NCI-H1694 (cell line): ENCODE results near the gene IGFL1.
"Not testable (repeated sequence)": the region's sequence is repeated elsewhere in the genome, so short reads cannot be mapped to it uniquely, and the experiment has no call there.

Source experiments
- DNase-seq: peaks from one replicate; lab custom pipeline; 2025; lab: John Stamatoyannopoulos, UW

IGFL1 gene

DNA sequence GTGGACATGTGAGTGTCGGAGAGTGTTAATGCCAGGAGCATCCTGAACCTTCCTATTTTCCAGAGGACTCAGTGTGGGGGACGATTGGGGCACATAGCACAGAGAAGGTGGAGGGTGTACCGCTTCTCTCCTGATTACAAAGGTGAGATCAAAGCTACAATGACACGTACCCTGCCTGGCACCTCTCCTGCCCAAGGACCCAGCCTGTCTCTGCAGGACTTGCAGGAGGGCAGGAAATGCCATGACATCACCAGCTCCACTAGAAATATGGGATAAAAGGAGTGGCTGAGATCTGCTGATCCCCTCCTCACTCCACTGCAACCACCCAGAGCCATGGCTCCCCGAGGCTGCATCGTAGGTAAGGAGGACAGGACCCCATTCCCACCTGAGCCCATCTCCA is at the start of gene IGFL1:
TSS of gene IGFL1 (plus strand) at position 301 of the 400 bp plus-strand sequence. CDS start at position 334, 33 bp downstream.
- DNase-seq = no peak

DNA sequence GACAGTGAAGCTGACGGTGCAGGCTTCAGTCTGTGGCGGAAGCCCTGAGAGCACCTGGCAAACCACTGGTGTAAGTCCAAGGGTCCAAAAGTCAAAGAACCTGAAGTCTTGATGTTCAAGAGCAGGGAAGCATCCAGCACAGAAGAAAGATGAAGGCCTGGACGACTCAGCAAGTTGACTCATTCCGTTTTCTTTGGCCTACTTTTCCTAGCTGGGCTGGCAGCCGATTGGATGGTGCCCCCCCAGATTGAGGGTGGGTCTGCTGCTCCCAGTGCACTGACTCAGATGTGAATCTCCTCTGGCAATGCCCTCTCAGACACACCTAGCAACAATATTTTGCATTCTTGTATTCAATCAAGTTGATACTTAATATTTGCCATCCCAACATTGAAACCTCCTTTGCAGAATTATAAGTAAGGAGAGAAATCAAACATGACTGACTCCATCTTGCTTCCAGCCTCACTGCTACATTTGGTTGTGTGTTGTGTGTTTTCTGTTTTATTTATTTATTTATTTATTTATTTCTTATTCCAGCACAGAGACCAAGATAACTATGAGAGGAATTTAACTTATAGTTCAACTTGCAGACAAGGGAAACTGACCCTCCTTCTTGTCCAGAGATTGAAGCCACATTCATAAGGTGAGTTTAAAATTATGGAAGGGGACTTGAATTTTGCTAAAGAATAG is 48.7 kb upstream of the IGFL1 start:
- DNase-seq = no peak

DNA sequence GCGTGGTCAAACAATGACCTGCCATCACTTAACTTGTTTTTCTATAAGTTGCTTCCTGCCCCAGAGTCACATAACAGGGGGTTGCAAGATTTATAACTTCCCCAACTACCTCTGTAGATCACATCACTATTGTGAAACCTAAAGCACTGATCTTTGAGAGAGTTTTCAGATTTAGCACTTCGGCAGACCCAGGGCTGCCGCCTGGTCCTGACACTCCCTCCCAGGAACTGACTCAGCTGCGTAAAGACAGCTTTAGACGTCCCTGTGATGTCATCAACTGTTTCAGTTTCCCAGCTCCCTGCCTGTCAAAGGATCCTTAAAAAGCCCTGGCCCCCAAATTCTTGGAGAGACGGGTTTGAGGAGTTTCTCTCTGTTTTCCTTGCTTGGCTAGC is 48.2 kb upstream of the IGFL1 start:
- DNase-seq = no peak

DNA sequence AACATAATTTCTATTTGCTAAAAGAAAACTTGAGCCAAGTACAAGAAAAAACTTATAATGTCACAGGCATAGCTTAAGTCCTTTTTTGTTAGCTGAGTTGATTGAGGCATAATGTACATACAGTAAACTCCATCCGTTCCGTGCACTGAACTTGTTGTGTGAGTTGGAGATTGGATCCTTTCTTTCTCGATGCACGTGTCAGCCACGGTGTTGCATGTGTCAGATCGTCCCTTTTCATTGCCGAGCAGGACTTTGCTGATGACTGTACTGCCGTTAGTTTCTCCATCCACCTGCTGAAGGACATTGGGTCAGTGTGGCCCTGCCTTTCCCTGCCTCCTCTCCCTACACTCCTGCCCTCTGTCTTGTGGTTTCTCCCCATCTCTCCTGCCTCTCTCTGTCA is 47.1 kb upstream of the IGFL1 start:
- DNase-seq = no peak

DNA sequence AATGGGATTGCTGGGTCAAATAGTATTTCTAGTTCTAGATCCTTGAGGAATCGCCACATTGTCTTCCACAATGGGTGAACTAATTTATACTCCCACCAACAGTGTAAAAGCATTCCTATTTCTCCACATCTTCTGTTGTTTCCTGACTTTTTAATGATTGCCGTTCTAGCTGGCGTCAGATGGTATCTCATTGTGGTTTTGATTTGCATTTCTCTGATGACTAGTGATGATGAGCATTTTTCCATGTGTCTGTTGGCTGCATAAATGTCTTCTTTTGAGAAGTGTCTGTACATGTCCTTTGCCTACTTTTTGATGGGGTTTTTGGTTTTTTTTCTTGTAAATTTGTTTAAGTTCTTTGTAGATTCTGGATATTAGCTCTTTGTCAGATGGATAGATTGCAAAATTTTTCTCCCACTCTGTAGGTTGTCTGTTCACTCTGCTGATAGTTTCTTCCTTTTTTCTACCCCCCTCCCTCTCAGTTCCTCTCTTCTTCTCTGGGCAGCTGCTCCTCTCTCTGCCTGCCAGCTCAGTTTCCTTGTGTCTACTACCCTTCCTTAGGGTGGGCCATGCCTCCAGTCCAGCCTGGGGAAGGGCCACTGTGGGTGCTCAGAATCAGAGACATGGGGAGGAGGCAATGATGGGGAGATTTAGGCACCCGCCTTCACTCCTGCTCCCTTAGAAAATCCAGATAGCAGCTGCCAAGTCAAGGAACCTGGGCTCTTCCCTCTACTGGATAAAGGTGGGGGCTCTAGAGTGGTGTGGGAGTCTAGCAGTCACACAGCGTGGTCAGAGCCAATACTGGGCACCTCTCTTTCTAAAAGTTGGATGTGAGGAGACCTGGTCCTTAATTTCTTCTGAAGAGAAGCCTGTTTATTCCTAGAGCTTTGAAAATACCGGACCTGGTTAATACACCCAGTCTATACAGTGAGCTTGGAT is 44.5 kb upstream of the IGFL1 start:
- not testable (repeated sequence) for DNase-seq

DNA sequence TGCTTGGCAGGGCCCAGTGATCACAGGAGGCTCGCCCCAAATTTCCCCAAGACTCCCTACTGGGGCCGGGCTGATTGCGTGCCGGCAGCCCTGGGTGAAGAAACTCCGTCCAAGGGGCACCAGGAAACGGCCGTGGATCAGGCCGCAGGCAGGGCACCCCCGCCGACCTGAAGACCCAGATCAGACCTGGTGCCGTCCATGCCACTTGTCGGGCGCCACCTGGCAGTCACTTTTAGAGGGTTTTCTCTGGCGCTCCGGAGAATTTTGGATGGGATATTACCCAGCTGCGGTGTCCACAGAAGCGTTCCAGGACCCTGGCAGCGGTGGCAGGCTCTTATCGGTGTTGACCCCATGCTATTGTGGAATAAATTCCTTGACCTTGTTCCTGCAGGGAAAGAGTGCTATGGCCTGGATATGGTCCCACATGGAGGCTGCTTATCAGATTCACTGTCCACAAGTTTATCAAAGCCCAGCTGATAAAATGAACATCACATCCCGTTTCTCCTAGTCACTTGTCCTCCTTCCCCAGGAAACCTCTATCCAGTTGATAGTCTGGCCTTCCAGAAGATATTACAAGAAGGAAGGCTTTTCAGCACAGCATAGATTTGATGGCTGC is 43.3 kb upstream of the IGFL1 start:
- no peak for DNase-seq

DNA sequence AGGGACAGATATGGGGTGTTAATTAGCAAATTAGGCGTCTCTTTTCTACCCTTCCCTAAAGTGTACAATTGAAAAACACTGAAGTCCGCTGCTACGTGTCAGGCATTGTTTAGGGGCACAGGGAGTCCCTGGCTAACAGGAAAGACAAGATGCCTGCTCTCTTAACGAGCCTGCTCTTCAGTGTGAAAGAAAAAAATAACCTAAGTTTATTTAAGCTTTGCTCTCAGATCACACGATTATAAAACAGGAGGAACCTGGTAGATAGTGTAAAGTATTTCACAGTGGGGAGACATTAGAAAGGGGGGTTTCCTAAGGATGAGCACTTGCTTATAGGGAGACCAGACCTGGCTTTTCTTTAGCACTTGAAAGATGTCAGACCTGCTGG is 42.8 kb upstream of the IGFL1 start:
- no peak for DNase-seq

DNA sequence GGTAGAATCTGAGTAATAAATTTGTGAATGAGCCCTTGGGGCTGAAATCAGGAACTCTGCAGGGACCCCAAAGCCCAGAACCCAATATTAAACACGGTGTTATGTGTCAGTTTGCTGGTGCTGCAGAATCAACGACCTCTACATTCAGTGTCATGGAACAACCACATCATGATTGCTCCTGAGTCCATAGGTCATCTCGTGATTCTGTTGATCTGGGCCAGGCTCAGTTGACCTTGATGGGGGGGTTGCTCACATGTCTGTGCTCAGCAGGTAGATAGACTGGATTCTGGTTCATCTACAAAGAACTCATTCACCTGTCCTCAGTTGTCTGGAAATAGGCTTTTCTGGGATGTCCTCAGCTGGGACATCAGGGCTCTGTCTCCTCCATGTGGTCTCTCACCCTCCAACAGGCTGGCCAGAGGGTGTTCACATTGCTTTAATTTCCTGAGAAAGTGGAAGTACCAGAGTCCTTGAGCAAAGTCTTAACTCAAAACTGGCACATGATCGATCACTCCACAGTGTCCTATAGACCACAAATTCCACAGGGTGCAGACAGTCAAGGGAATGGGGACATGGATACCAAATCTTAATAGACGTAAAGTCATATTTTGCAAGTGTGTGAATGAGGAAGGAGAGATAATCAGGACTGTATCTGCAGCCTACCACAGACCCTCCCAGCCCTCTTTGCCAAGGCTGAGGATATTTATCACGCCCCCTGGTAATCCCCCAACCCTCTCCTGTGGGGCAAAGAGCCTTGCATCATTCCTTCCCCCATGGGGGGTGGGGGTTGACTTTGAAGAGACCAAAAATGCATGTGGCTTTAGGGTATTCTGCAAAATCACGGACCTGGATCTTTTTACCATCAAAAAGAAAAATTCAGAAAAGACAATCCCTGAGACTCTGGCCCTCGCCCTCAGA is 39.3 kb upstream of the IGFL1 start:
- no peak for DNase-seq

DNA sequence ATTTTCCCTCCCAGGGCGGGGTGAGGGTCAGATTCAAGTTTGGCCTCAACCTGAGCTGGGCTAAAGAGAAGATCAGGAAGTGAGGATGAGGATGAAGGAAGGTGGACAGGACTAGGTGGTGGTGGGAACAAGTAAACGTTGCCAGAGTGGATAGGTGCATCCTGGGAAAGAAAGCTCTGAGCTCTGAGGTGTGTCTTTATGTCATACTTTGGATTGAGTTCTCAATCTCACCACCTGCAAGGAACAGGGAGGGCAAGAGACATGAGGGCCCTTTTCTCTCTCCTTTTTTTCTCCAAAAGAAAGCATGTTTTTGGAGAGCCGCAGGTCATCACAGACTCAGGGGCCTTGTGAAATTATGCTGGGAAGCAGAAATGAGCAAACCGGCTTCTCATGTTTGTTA is 38.2 kb upstream of the IGFL1 start:
- DNase-seq = no peak

DNA sequence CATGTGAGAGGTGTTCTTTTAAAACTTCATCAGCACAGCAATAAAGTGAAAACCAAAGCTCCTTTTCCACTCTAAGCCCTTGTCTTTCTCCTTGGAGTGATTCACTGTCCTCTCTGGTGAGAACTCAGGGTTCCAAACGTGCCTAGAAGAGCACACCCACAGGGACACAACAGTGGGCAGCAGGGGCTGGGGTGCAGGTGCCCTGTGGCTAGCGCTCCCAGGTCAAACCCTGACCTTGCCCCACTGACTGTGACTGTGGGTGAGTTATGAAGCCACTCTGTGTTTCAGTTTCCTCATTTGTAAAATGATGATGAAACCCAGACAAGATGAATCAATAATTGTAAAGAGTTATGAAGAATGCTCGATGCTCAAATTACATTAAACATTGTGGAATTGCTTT is 37.6 kb upstream of the IGFL1 start:
- no peak for DNase-seq

DNA sequence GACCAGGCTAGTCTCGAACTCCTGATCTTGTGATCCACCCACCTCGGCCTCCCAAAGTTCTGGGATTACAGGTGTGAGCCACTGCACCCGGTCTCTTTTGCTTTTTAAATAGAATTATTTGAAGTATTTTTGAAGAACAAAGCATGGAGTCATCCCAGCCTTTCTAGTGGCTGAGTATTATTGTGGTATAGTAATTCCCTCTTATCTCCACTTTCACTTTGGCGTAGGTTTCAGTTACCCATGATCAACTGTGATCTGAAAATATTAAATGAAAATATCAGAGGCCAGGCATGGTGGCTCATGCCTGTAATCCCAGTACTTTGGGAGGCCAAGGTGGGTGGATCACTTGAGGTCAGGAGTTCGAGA is 36.9 kb upstream of the IGFL1 start:
- not testable (repeated sequence) for DNase-seq

DNA sequence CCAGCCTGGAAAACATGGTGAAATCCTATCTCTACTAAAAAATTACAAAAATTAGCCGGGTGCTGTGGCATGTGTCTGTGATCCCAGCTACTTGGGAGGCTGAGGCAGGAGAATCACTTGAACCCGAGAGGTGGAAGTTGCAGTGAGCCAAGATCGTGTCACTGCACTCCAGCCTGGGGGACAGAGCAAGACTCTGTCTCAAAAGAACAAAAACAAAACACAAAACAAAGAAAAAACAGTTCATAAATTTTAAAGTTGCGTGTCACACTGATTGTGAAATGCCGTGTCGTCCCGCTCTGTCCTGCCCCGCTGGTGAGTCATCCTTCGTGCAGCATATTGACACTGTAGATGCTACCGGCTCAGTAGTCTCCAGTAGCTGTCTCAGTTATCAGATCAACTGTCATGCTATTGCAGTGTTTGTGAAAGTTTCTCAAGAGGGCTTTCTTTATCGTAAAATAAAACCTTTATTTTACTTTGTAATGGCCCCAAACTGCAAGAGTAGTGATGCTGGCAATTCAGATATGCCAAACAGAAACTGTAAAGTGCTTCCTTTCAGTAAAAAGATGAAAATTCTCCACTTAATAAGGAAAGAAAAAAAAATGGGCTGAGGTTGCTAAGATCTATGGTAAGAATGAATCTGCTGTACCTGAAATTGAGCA is 36.4 kb upstream of the IGFL1 start:
- DNase-seq = no peak

DNA sequence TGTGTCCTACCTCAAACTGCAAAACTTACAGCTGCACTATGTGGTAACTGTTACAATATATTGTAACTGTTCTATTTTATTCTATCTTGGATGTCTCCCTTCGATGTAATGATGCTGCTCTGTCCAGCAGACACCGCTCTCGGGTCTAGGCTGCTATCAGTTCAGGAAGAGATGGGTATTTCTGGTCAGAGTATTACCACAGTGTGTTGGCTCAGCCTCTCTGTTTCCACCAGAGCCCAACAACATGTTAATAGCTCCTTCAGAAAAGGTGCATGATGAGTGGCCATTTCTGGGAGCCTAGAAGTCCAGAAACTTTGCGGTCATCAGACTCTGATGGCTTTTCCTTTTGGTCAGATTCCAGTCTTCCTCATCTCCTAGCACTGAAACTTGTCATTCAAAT is 35.9 kb upstream of the IGFL1 start:
- no peak for DNase-seq

DNA sequence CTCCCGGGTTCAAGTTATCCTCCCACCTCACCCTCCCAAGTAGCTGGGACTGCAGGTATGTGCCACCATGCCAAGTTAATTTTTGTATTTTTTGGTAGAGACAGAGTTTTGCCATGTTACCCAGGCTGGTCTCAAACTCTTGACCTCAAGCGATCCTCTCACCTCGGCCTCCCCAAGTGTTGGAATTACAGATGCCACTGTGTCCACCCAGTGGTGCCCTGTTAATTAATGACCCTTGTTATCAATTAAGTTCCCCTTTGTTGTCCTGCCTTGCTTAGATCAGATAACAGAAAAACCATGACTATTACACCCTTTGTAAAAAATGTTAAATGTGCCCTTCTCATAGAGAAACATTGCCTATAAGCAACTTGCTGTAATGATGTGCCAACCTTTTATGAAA is 34.4 kb upstream of the IGFL1 start:
- no peak for DNase-seq

DNA sequence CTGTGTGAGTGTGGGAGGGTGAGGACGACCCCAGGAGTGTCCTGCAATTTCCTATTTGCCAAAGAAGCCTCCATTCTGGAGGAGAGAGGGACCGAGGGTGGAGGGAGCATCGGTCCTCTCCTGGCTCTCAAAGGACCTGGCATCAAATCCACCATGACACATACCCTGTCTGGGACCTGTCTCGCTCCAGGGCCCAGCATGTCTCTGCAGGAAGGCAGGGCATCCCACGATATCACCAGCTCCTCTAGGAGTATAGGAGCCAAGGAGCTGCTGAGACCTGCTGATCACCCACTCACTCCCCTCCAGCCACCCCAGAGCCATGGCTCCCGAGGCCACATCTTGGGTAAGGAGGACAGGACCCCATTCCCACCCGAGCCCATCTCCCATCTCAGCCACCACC is 33.6 kb upstream of the IGFL1 start:
- not testable (repeated sequence) for DNase-seq

DNA sequence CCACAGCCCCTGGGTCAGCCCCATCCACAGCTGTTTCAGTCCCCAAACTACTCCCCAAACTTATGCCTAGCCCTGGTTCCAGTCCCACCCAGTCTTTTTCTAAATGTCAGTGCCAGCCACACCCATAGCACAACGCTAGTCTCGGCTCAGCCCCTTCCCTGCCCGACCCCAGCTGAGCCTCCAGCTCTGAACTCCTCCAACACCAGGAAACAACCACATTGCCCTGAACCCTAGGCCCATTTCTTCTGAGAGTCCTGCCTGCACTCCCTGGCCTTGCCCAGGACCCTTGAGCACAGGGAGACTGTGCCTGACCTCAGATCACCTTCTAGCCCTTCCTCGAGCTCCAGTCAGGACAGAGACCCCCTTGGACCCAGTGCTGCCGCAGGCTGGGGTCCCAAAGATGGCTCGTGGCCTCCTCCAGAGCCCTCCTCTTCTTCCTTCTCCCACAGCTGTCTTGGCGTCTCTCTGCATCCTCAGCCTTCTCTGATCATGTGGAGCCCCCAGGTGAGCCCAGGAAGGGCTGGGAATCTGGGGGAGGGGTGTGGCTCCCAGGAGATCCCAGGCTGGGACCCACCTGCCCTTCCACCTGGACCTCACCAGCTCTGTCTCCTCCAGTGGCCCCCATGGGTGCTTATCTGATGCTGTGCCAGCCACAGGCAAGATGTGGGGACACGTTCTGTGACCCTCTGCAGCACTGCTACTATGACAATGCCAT is 33.0 kb upstream of the IGFL1 start:
- DNase-seq = no peak

DNA sequence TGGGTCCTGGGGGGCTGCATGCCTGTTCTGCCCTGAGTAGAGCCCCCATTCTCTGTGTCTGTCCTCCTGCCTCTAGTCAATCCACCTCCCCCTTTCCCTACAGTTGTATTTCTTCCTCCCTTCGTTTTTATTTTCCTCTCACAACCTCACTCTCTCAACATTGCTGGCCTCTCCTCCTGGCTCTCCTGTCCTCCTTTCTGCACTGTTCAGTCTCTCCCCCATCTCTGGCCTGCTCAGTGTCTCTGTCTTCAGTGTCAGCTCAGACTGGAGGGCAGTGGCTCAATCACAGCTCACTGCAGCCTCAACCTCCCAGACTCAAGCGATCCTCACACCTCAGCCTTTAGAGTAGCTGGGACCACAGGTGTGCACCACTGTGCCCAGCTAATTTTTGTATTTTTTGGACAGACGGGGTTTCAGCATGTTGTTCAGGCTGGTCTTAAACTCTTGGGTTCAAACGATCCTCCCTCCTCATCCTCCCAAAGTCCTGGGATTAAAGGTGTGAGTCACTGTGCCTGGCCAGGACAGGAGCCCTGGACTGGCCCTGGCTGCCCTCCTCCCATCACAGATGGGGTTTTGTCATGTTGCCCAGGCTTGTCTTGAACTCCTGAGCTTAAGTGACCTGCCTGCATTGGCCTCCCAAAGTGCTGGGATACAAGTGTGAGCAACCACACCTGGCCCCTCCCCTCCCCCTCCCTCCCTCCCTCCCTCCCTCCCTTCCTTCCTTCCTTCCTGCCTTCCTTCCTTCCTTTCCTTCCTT is 32.0 kb upstream of the IGFL1 start:
- no peak for DNase-seq

DNA sequence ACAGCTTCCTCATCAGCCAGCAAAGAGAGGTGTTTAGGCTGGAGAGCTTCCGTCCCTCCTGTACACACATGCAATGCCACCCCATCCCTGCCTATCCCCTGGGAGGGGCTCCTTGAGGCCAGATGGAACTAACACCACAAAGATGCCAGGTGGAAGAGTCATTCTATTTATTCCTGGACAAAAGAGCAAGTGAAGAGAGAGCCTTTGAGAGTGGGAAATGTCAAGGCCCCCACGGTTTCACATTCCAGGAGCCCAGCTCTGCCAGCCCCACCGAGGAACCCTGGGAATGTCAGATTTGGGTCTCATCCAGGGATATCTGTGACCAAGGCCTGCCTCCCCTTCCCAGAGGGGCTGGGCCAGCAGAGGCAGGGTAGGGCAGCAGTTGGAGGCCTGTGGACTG is 30.8 kb upstream of the IGFL1 start:
- DNase-seq = no peak

DNA sequence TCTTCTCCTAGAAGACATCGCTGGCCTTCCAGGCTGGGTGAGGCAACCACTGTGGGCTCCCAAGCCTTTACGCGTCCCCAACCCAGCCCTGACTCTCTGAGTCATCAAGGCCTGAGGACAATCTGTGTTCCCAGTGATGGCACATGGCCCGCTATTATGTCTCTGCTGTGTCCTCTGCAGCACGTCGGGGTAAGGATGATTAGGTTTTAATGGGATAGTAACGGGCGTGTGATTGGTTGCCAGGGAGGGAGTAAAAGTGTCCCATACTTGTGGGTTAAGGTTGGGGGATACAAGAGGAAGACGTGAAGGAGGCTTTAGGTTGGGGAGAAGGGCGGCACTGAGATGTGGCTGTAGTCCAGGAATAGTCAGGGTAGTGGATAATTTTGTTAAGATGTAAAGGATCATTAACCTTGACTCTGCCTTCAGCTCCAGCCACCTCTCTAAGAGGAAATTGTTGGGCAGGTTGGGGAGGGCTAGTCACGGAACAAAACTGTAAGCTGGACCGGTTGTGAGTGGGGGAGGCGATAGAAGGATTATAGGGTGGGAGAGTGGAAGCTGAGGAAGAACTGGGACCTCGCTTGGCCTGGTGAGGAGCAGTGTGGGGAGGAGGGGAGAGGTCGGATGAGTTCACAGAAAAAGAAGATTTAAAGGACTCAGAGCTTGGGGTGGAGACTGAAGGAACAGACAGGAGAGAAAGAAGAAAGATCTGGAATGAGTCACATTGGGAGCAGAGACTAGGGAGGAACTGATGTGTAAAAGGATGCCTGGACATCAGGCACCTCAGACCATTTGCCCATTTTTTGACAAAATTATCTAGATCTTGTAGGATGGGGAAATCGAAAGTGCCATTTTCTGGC is 27.9 kb upstream of the IGFL1 start:
- DNase-seq = no peak
